BE2C (cell line): ENCODE measurements around the gene ZNF750.
"Not testable (repeated sequence)": the region's sequence is repeated elsewhere in the genome, so short reads cannot be mapped to it uniquely, and the experiment has no call there.

ENCODE experiments used
- DNase-seq: peaks from one replicate; pipeline ENCODE4 v3.0.0-alpha.2; 2020
- H3K27me3 ChIP-seq: fragments of 250-450 bp; sonication (Bioruptor Pico); 2 replicates; pipeline ENCODE4 v1.5.1; 2020; ENCODE audit warnings: mild to moderate bottlenecking
- H3K36me3 ChIP-seq: fragments of 250-450 bp; sonication (Bioruptor Pico); 2 replicates; pipeline ENCODE4 v1.5.1; 2020; ENCODE audit warnings: mild to moderate bottlenecking
- H3K4me1 ChIP-seq: fragments of 250-450 bp; sonication (Bioruptor Pico); 2 replicates; pipeline ENCODE4 v1.5.1; 2020
- H3K4me3 ChIP-seq: 2 replicates; pipeline ENCODE4 v1.5.1; 2011; ENCODE audit warnings: low read depth, low read length
- H3K9me3 ChIP-seq: fragments of 250-450 bp; sonication (Bioruptor Pico); 2 replicates; pipeline ENCODE4 v1.5.1; 2020
- TF ChIP-seq, protein P1 (sequence below): IDR thresholded peaks from 2 replicates; pipeline ENCODE4 v1.5.1; 2012; ENCODE audit warnings: mild to moderate bottlenecking, low read depth, low read length

ZNF750 gene

DNA sequence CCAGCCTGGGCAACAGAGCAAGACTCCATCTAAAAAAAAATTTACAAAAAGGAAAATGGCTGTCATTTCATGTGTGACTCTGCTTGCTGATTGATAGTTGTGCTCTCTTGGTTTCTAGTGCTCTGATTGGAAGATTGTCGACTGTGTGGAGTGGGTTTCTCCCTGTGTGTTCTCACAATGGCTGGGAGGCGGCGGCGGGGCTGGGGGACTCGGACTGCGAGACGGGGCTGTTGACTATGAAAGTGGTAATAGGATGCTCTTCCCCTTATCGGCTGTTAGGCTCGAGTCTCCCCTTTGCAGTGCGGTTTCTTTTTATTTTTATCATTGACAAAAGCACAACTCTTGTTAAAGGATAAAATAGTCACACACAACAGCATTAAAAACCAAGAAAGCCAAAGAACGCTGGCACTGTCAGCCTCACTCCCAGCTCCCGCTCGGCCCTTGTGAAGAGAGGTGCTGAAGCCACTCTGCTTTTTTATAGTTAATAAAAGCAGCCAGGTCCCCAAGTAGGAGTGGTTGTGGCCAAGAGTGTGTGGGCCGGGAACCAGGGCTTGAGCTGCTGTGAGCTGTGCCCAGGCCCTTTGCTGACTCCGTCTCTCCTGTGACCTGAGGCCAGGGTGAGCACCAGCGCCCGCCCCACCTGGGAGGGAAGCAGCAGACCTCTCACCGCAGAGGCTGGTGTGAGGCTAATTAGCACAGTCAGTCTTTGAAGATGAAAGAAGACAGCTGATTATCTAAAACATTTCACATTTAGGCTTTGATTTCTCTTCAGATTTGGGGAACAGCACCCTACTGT, 51.4 kb downstream of the ZNF750 start:
- Histone ChIP-seq H3K4me1 (no peaks in the 10 kb centered on the region), H3K9me3 (no peaks in the 10 kb centered on the region), H3K27me3 (no peaks in the 10 kb centered on the region), H3K4me3 (no peak overlapping the region), H3K36me3 (peaks cover 6% of the 10 kb centered on the region)
- TF ChIP-seq, protein P1, sequence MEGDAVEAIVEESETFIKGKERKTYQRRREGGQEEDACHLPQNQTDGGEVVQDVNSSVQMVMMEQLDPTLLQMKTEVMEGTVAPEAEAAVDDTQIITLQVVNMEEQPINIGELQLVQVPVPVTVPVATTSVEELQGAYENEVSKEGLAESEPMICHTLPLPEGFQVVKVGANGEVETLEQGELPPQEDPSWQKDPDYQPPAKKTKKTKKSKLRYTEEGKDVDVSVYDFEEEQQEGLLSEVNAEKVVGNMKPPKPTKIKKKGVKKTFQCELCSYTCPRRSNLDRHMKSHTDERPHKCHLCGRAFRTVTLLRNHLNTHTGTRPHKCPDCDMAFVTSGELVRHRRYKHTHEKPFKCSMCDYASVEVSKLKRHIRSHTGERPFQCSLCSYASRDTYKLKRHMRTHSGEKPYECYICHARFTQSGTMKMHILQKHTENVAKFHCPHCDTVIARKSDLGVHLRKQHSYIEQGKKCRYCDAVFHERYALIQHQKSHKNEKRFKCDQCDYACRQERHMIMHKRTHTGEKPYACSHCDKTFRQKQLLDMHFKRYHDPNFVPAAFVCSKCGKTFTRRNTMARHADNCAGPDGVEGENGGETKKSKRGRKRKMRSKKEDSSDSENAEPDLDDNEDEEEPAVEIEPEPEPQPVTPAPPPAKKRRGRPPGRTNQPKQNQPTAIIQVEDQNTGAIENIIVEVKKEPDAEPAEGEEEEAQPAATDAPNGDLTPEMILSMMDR, result no peak
- no peak for DNase-seq

DNA sequence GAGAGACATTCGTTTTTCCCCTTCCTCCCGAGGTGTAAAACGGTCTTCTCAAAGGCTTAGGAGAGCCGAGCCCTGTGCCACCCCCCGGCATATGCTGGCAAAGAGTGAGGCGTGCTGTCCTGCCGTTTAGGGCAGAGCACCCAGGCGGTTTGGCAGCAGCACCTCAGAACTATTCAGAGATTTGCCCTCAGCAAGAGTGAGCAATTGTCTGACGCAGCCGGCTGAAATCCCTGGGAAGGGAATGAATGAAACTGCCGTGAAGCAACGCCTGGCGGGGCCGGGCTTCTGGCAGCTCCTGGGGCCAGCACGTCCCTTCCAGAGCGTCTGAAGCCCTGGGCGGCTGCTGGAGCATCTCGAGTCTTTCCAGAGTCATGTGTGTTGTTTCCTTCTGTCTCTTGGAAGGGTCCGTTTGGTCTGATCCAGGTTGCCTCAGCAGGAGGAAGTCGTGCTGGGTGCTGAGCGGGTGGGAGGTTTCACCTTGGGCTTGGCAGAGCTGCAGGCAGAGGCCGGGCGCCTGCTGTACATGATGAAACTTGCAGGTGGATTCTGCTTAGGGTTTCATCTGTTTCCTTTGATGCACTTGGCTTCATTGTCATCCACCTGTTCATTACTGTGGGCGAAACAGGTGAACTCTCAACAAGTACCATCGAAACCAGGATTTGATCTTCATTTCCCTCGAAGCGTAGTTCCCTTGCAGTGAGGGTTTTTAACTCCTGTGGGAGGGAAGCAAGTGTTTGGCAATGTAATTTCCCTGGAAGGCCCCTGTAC, 52.6 kb downstream of the ZNF750 start:
- Histone ChIP-seq H3K27me3 (no peaks in the 10 kb centered on the region), H3K36me3 (peaks cover 8% of the 10 kb centered on the region), H3K9me3 (no peaks in the 10 kb centered on the region), H3K4me1 (no peaks in the 10 kb centered on the region), H3K4me3 (no peak overlapping the region)
- TF ChIP-seq, protein P1, result no peak
- DNase-seq, result no peak

DNA sequence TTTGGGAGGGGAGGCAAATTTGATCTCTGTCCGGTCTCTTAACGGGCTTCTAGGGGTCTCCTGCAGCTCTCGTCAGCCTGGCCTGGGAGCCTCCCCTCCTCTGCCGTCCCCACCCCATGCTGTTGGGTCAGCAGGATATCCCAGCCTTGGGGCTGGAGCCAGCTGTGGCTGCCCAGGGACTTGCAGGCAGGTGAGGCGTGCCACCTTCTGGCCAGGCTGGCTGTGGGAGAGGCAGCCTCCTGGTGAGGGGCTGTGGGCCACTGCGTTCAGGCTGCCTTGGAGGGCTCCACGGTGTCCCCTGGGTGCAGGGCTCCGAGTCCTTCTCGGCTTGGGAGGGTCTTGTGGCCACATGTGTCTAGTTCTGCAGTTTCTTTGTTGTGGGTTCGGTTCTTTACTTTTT, 53.4 kb downstream of the ZNF750 start:
- TF ChIP-seq, protein P1, result no peak
- Histone ChIP-seq H3K27me3 (no peaks in the 10 kb centered on the region), H3K4me1 (no peaks in the 10 kb centered on the region; the same call in 1 of the 2 replicates), H3K4me3 (no peak overlapping the region), H3K9me3 (no peaks in the 10 kb centered on the region), H3K36me3 (peaks cover 14% of the 10 kb centered on the region)
- no peak for DNase-seq

DNA sequence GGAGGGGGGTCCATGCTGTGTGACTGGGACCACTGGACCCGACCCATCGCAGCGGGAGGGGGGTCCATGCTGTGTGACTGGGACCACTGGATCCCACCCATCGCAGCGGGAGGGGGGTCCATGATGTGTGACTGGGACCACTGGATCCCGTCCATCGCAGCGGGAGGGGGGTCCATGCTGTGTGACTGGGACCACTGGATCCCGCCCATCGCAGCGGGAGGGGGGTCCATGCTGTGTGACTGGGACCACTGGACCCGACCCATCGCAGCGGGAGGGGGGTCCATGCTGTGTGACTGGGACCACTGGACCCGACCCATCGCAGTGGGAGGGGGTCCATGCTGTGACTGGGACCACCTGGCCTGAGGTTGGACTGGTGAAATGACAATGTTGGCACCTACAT, 54.2 kb downstream of the ZNF750 start:
- not testable (repeated sequence) for H3K4me1 ChIP-seq, H3K27me3 ChIP-seq, H3K9me3 ChIP-seq, DNase-seq, H3K4me3 ChIP-seq
- peaks cover 15% of the 10 kb centered on the region for H3K36me3 ChIP-seq

DNA sequence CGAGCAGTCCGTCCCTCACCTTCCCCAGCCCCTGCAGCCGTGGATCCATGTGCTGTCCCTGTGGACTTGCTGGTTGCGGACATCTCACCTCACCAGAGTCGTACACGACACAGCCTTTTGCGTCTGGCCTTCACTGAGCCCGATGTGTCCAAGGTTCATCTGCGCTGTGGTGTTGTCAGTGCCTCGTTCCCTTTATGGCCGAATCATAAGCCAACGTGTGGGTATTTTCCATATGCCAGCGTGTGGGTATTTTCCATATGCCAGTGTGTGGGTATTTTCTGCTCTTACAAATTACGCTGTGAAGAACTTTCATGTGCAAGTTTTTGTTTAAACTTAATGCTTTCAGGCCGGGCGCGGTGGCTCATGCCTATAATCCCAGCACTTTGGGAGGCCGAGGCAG, 56.3 kb downstream of the ZNF750 start:
- Histone ChIP-seq H3K36me3 (peaks cover 15% of the 10 kb centered on the region), H3K27me3 (no peaks in the 10 kb centered on the region), H3K4me3 (no peak overlapping the region), H3K9me3 (no peaks in the 10 kb centered on the region), H3K4me1 (no peaks in the 10 kb centered on the region; the same call in 1 of the 2 replicates)
- DNase-seq, result no peak
- TF ChIP-seq, protein P1, result no peak

DNA sequence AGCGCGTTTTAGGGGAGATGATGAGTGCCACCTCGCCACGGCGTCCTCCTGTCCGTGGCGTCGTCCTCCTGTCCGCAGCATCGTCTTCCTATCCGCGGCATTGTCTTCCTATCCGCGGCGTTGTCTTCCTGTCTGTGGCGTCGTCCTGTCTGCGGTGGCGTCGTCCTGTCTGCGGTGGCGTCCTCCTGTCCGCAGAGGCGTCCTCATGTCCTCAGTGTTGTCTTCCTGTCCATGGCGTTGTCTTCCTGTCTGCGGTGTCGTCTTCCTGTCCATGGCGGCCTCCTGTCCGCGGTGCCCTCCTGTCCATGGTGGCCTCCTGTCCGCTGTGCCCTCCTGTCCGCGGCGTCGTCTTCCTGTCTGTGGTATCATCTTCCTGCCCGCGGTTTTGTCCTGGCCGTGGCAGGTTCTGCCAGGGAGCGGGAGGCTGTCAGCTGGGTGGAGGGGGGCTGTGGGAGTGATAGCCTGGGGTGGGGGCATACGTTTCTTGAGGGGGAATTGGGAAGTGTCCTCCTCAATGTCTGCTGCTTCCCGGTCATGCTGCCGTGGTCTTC, 57.1 kb downstream of the ZNF750 start:
- no peak for DNase-seq
- peaks cover 15% of the 10 kb centered on the region for H3K36me3 ChIP-seq
- no peak overlapping the region for H3K4me3 ChIP-seq
- H3K9me3 ChIP-seq, result no peaks in the 10 kb centered on the region
- TF ChIP-seq, protein P1, result no peak
- no peaks in the 10 kb centered on the region; the same call in 1 of the 2 replicates for H3K4me1 ChIP-seq
- H3K27me3 ChIP-seq, result no peaks in the 10 kb centered on the region
